PFSK-1 (cell line): ENCODE measurements around the gene BCAS1.

ENCODE experiments used
- SIN3A ChIP-seq: IDR thresholded peaks from 2 replicates; pipeline ENCODE4 v1.6.1; 2012; ENCODE audit warnings: mild to moderate bottlenecking, low read length, moderate library complexity, borderline replicate concordance; ENCODE audit not compliant: insufficient read depth
- TAF1 ChIP-seq: IDR thresholded peaks from 2 replicates; pipeline ENCODE4 v1.6.1; 2012; ENCODE audit warnings: low read length, control low read depth, borderline replicate concordance; ENCODE audit not compliant: insufficient read depth

- no peak for TF ChIP-seq SIN3A
- no peak for TF ChIP-seq TAF1
These were observed 99.2 kb downstream of the BCAS1 start for GRCh38 chr20:53971096-53971683.
